Measurements from ENCODE around the gene C2.

Gene C2

GRCh38 chr6:31927242-31927862 is at the start of gene C2:
Gene C2, plus strand, starts transcription at chr6:31927717. Its CDS starts 36 bp downstream, at chr6:31927753.
- DNase-seq = no peak

GRCh38 chr6:31878222-31878621 is 49.3 kb upstream of the C2 start:
- no peak for DNase-seq

- DNase-seq = no peak
These were observed 48.8 kb upstream of the C2 start, which contains the start of gene SLC44A4 for GRCh38 chr6:31878726-31879125. Gene SLC44A4, minus strand, starts transcription at chr6:31878997. Its CDS starts 17 bp downstream, at chr6:31878980.

- DNase-seq = no peak
These were observed 48.4 kb upstream of the C2 start for GRCh38 chr6:31879143-31879542.

GRCh38 chr6:31879901-31880300 is 47.6 kb upstream of the C2 start:
- no peak for DNase-seq

GRCh38 chr6:31880616-31881015 is 46.9 kb upstream of the C2 start:
- DNase-seq = no peak

GRCh38 chr6:31881136-31881859 is 46.2 kb upstream of the C2 start:
- DNase-seq = no peak

GRCh38 chr6:31882344-31882743 is 45.2 kb upstream of the C2 start:
- no peak for DNase-seq

GRCh38 chr6:31883676-31884075 is 43.8 kb upstream of the C2 start:
- no peak for DNase-seq

GRCh38 chr6:31884528-31885035 is 42.9 kb upstream of the C2 start:
- no peak for DNase-seq

GRCh38 chr6:31886541-31886991 is 41.0 kb upstream of the C2 start:
- no peak for DNase-seq

GRCh38 chr6:31887173-31888007 is 40.1 kb upstream of the C2 start:
- DNase-seq = no peak

- DNase-seq = no peak
These were observed 39.0 kb upstream of the C2 start for GRCh38 chr6:31888276-31889258.

GRCh38 chr6:31889331-31889972 is 38.1 kb upstream of the C2 start:
- no peak for DNase-seq

- DNase-seq = no peak
These were observed 34.7 kb upstream of the C2 start for GRCh38 chr6:31892821-31893220.

GRCh38 chr6:31896493-31896855 is 31.0 kb upstream of the C2 start:
- DNase-seq = no peak

- no peak for DNase-seq
These were observed 30.5 kb upstream of the C2 start for GRCh38 chr6:31896856-31897611.

- DNase-seq = peak; percentile 60
These were observed 29.7 kb upstream of the C2 start, which contains the start of gene EHMT2 for GRCh38 chr6:31897612-31898382. Gene EHMT2, minus strand, starts transcription at chr6:31897698. Its CDS starts 21 bp downstream, at chr6:31897677.

- DNase-seq = no peak
These were observed 29.0 kb upstream of the C2 start for GRCh38 chr6:31898383-31899011.
